BE2C (cell line): ENCODE data around the gene ZNF621.
A peak's percentile ranks its signal among the peaks of the same experiment; 100 is the strongest.

Source experiments
- DNase-seq: peaks from one replicate; pipeline ENCODE4 v3.0.0-alpha.2; 2020
- H3K27me3 ChIP-seq: fragments of 250-450 bp; sonication (Bioruptor Pico); 2 replicates; pipeline ENCODE4 v1.5.1; 2020; ENCODE audit warnings: mild to moderate bottlenecking
- H3K36me3 ChIP-seq: fragments of 250-450 bp; sonication (Bioruptor Pico); 2 replicates; pipeline ENCODE4 v1.5.1; 2020; ENCODE audit warnings: mild to moderate bottlenecking
- H3K4me1 ChIP-seq: fragments of 250-450 bp; sonication (Bioruptor Pico); 2 replicates; pipeline ENCODE4 v1.5.1; 2020
- H3K4me3 ChIP-seq: 2 replicates; pipeline ENCODE4 v1.5.1; 2011; ENCODE audit warnings: low read depth, low read length
- H3K9me3 ChIP-seq: fragments of 250-450 bp; sonication (Bioruptor Pico); 2 replicates; pipeline ENCODE4 v1.5.1; 2020
- CTCF ChIP-seq: IDR thresholded peaks from 2 replicates; pipeline ENCODE4 v1.5.1; 2012; ENCODE audit warnings: mild to moderate bottlenecking, low read depth, low read length

The ZNF621 gene

GRCh38 chr3:40505599-40506462 is 18.9 kb upstream of the ZNF621 start, which contains the start of gene ZNF620:
Gene ZNF620 (plus strand): TSS chr3:40506039. CDS start chr3:40506353, 314 bp downstream.
- H3K27me3 ChIP-seq = no peaks in the 10 kb centered on the region
- H3K4me1 ChIP-seq = no peaks in the 10 kb centered on the region
- no peaks in the 10 kb centered on the region for H3K36me3 ChIP-seq
- peak; percentile 84 for DNase-seq
- H3K9me3 ChIP-seq = no peaks in the 10 kb centered on the region
- TF ChIP-seq CTCF = peak; percentile 51
- peak within 1 kb of the TSS; percentile 80 for H3K4me3 ChIP-seq

- Histone ChIP-seq H3K27me3 (no peaks in the 10 kb centered on the region), H3K36me3 (no peaks in the 10 kb centered on the region), H3K9me3 (no peaks in the 10 kb centered on the region), H3K4me3 (no peak overlapping the region), H3K4me1 (no peaks in the 10 kb centered on the region)
- DNase-seq = no peak
- TF ChIP-seq CTCF = no peak
Measured at GRCh38 chr3:40511031-40511718, 13.6 kb upstream of the ZNF621 start.

- Histone ChIP-seq H3K4me1 (no peaks in the 10 kb centered on the region), H3K36me3 (no peaks in the 10 kb centered on the region), H3K27me3 (no peaks in the 10 kb centered on the region), H3K4me3 (no peak overlapping the region), H3K9me3 (no peaks in the 10 kb centered on the region)
- DNase-seq = no peak
- no peak for TF ChIP-seq CTCF
Measured at GRCh38 chr3:40516201-40516600, 8.6 kb upstream of the ZNF621 start.

DNA sequence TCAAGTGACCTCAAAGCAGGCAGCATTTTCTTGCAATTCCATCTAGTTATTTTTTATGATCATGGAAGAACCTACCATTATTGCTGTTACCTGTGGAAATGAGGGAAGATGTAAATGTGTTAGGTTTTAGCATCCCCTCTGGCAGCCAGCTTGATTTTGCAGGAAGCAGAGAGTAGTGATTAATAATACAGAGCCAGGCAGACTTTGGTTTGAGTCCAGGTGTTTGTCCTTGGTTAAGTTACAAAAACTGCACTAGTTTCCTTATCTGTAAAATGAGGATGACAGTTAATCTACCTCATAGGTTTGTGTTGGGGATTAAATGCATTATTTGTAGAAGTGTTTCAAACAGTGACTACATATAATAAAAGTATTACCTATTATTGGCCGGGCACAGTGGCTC is 6.7 kb upstream of the ZNF621 start:
- Histone ChIP-seq H3K36me3 (no peaks in the 10 kb centered on the region), H3K9me3 (no peaks in the 10 kb centered on the region), H3K27me3 (no peaks in the 10 kb centered on the region), H3K4me1 (no peaks in the 10 kb centered on the region), H3K4me3 (no peak overlapping the region)
- TF ChIP-seq CTCF = no peak
- no peak for DNase-seq

DNA sequence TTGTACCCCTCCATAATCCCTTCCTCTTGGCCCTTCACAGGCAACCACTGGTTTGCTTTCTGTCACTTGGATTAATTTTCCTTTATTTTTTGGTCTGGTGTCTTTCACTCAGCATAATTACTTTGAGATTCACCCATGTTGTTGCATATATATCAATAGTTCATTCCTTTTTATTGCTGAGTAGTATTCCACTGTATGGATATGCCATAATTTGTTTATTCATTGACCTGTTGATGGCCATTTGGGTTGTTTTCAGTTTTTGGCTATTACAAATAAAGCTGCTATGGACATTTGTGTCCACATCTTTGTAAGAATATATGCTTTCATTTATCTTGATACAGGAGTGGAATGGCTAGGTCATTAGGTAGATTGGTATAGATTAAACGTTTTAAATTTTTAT is 5.9 kb upstream of the ZNF621 start:
- Histone ChIP-seq H3K4me3 (no peak overlapping the region), H3K9me3 (no peaks in the 10 kb centered on the region), H3K4me1 (no peaks in the 10 kb centered on the region), H3K27me3 (no peaks in the 10 kb centered on the region), H3K36me3 (no peaks in the 10 kb centered on the region)
- no peak for DNase-seq
- no peak for TF ChIP-seq CTCF

GRCh38 chr3:40521254-40521653 is 3.5 kb upstream of the ZNF621 start:
- Histone ChIP-seq H3K4me1 (no peaks in the 10 kb centered on the region), H3K4me3 (no peak overlapping the region), H3K9me3 (no peaks in the 10 kb centered on the region), H3K27me3 (no peaks in the 10 kb centered on the region), H3K36me3 (no peaks in the 10 kb centered on the region)
- TF ChIP-seq CTCF = no peak
- no peak for DNase-seq
